ENCODE data around the gene DGLUCY. TPM values are rescaled to one million over a fixed set of nuclear protein-coding genes. Genes with fewer than 3 reads are reported as not detected.
A peak's percentile ranks its signal among the peaks of the same experiment; 100 is the strongest.

DGLUCY gene
- total and polyA plus RNA-seq, 2 of the 13 experiments (the other 11 are each of a cell fraction or from before 2014, with no cell fraction given): 14.8 to 36.3 TPM

GRCh38 chr14:91115986-91116770 lies 2.3 kb downstream of the DGLUCY start:
- ATAC-seq: no peak
- H4K20me1 ChIP-seq (ENCODE audit: insufficient read depth, low read length): no peaks in the 10 kb centered on the region
- no peak for DNase-seq (ENCODE audit: low spot score)
- H3K4me3 ChIP-seq (replicated peaks in 1 of 3; ENCODE audit: insufficient read depth in 1 of 3, low read depth in 2 of 3, low read length in 3 of 3): no peak overlapping the region; a peak in 1 of 6 replicates
- no peak for FAIRE-seq
- intact Hi-C loops (cut with micrococcal nuclease; ENCODE audit: unreplicated experiment) (no loop called here), in situ Hi-C loops (cut with HindIII; ENCODE audit: extremely low pct_ligation_motif_present, low pct_unique_long_range_greater_than_20kb) (no loop called here)
- WGBS (ENCODE audit: low lambda C conversion rate): 99% methylated on average over 5 of the region's 5 CpGs
- H3K9me3 ChIP-seq (ENCODE audit: low read length): no peaks in the 10 kb centered on the region
- H3K27ac ChIP-seq (ENCODE audit: extremely low read length, insufficient read depth, low read length): no peak overlapping the region
- no peak overlapping the region for H3K9ac ChIP-seq (ENCODE audit: insufficient read depth, low read depth, low read length)
- no peak overlapping the region for H2AFZ ChIP-seq (ENCODE audit: low read length)
- BruUV-seq (replicated peaks): no TSS peak
- H3K27me3 ChIP-seq (ENCODE audit: control insufficient read depth in 1 of 2, insufficient read depth in 2 of 2, low read length in 2 of 2): no peaks in the 10 kb centered on the region; a peak in 1 of 5 replicates
- ChIA-PET POLR2A (interaction anchor here (2.9 kb wide), 1 partner anchor 55 kb away, joined by 49 read pairs; the partner anchor contains the start of gene RPS6KA5), CTCF (ENCODE audit: low intra/inter-chr PET ratio, low total read pairs) (no interaction called here)
- no peaks in the 10 kb centered on the region for H3K36me3 ChIP-seq (replicated peaks in 1 of 2; ENCODE audit: control insufficient read depth in 1 of 2, insufficient read depth in 2 of 2, low read length in 2 of 2)
- H3K4me2 ChIP-seq (ENCODE audit: low read depth, low read length): peak overlapping the region; percentile 92
- H3K4me1 ChIP-seq (ENCODE audit: insufficient read depth, low read length): peaks cover 50% of the 10 kb centered on the region
- peaks cover 26% of the 10 kb centered on the region for H3K79me2 ChIP-seq (ENCODE audit: insufficient read depth, low read length)
- TF ChIP-seq CEBPG (CRISPR knock-in tag; IDR thresholded peaks at IDR 0.05) (no peak), YEATS4 (CRISPR knock-in tag; IDR thresholded peaks at IDR 0.05; ENCODE audit: borderline replicate concordance) (no peak), THAP8 (CRISPR knock-in tag; IDR thresholded peaks at IDR 0.05; ENCODE audit: borderline replicate concordance) (no peak), ISL2 (CRISPR knock-in tag; IDR thresholded peaks at IDR 0.05) (no peak), XRCC5 (optimal IDR thresholded peaks at IDR 0.05; ENCODE audit: low read length) (no peak), KDM3A (CRISPR knock-in tag; IDR thresholded peaks at IDR 0.05; ENCODE audit: low read depth) (no peak), ATF4 (CRISPR knock-in tag; IDR thresholded peaks at IDR 0.05) (no peak), SP5 (CRISPR knock-in tag; IDR thresholded peaks at IDR 0.05; ENCODE audit: borderline replicate concordance, low read depth) (no peak), ZBTB33 (CRISPR knock-in tag; IDR thresholded peaks at IDR 0.05) (no peak)

Data from HepG2 (cell line).